SK-N-SH (cell line): ENCODE data around the gene NSRP1.

ENCODE experiments used
- EP300 ChIP-seq, 2 experiments: IDR thresholded peaks; 2 replicates each; pipeline versions ENCODE4 v1.4.0 to v1.6.1; 2012; ENCODE audit warnings: borderline replicate concordance in 1 of 2, low read depth in 1 of 2, low read length in 1 of 2
- EZH2phosphoT487 ChIP-seq: fragments of 200-600 bp; sonication (generic); IDR thresholded peaks from 2 replicates; pipeline ENCODE4 v1.6.1; 2017; ENCODE audit warnings: low read depth, mixed run types, mild to moderate bottlenecking, antibody characterized with exemption, moderate library complexity, borderline replicate concordance
- POLR2AphosphoS5 ChIP-seq: IDR thresholded peaks from 2 replicates; pipeline ENCODE4 v1.6.1; 2012; ENCODE audit warnings: low read depth, low read length
- TAF1 ChIP-seq: IDR thresholded peaks from 2 replicates; pipeline ENCODE4 v1.6.1; 2012; ENCODE audit warnings: low read depth, mild to moderate bottlenecking, low read length, moderate library complexity, borderline replicate concordance
- TEAD4 ChIP-seq: IDR thresholded peaks from 2 replicates; pipeline ENCODE4 v1.4.0; 2012; ENCODE audit warnings: mild to moderate bottlenecking, borderline replicate concordance; ENCODE audit not compliant: insufficient read depth
- TF ChIP-seq, protein P1 (sequence below): fragments of 200-600 bp; sonication (generic); IDR thresholded peaks from 2 replicates; pipeline ENCODE4 v1.6.1; 2017; ENCODE audit warnings: antibody characterized with exemption, mild to moderate bottlenecking, moderate library complexity

- TF ChIP-seq EP300 (IDR thresholded peaks at IDR 0.05; ENCODE audit: borderline replicate concordance in 1 of 2, low read depth in 1 of 2, low read length in 1 of 2) = no peak
- TF ChIP-seq, protein P1, sequence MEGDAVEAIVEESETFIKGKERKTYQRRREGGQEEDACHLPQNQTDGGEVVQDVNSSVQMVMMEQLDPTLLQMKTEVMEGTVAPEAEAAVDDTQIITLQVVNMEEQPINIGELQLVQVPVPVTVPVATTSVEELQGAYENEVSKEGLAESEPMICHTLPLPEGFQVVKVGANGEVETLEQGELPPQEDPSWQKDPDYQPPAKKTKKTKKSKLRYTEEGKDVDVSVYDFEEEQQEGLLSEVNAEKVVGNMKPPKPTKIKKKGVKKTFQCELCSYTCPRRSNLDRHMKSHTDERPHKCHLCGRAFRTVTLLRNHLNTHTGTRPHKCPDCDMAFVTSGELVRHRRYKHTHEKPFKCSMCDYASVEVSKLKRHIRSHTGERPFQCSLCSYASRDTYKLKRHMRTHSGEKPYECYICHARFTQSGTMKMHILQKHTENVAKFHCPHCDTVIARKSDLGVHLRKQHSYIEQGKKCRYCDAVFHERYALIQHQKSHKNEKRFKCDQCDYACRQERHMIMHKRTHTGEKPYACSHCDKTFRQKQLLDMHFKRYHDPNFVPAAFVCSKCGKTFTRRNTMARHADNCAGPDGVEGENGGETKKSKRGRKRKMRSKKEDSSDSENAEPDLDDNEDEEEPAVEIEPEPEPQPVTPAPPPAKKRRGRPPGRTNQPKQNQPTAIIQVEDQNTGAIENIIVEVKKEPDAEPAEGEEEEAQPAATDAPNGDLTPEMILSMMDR = no peak
- no peak for TF ChIP-seq TEAD4
- TF ChIP-seq TAF1 = no peak
- TF ChIP-seq POLR2AphosphoS5 = no peak
- no peak for TF ChIP-seq EZH2phosphoT487
Measured at GRCh38 chr17:30234964-30235363, 118.3 kb downstream of the NSRP1 start.
